GM23248 (cell line): ENCODE measurements around the gene ASPHD1.

Experiments
- EZH2 ChIP-seq: fragments of 200-600 bp; sonication (generic); IDR thresholded peaks from 2 replicates; pipeline ENCODE4 v1.6.1; 2018; ENCODE audit warnings: antibody characterized with exemption, mild to moderate bottlenecking; ENCODE audit not compliant: insufficient read depth, poor library complexity, severe bottlenecking
- EZH2phosphoT487 ChIP-seq: fragments of 200-600 bp; sonication (generic); IDR thresholded peaks from 2 replicates; pipeline ENCODE4 v1.6.1; 2018; ENCODE audit warnings: antibody characterized with exemption, moderate library complexity, mild to moderate bottlenecking, low read depth; ENCODE audit not compliant: insufficient read depth

- TF ChIP-seq EZH2 (no peak), EZH2phosphoT487 (no peak)
Observed at GRCh38 chr16:29892458-29892813, 7.9 kb upstream of the ASPHD1 start.
